Adrenal gland (tissue), 5 donors: ENCODE results near the gene PGAP2.

Experiments used
- CTCF ChIP-seq, 6 experiments: fragments of 450-650 bp in 4 of 6; fragments of 200-600 bp in 2 of 6; sonication (generic) in 1 of 6; IDR thresholded peaks; 1 replicate in 5 of 6; 2 replicates in 1 of 6; pipeline versions ENCODE4 v1.5.1 to v1.8.0; 2016 to 2021; ENCODE audit warnings: antibody characterized with exemption in 6 of 6, mild to moderate bottlenecking in 2 of 6, moderate library complexity in 1 of 6
- POLR2A ChIP-seq, 2 donors: fragments of 450-650 bp; IDR thresholded peaks; one replicate each; pipeline ENCODE4 v1.6.1; 2017; ENCODE audit warnings: antibody characterized with exemption in 2 of 2, mild to moderate bottlenecking in 2 of 2, moderate library complexity in 1 of 2
- donor health status: DM: no; HTN: no; CAD: no.

GRCh38 chr11:3799873-3800272, 8.5 kb upstream of the PGAP2 start:
- no peak for TF ChIP-seq CTCF (IDR thresholded peaks at IDR 0.05)
- TF ChIP-seq POLR2A (IDR thresholded peaks at IDR 0.05) = no peak
